Measurements from ENCODE around the gene EBLN1.

EBLN1 gene

DNA sequence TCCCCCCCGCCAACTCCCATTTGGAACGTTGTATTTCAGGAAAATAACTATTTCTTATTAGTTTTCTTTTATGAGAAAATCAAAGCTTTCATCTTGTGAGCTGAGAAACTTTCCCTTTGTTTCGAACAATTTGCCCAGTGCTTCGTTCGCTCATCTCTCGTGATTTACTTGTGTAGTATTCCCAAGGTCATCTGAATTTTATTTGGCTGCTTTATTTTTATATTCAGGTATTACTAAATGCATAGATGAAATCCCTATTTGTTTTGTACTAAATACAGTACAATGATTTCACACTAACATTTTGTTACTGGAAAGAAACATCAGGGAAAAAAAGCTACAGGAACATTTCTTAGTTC lies 12.0 kb upstream of the EBLN1 start:
- TF ChIP-seq, protein P1, sequence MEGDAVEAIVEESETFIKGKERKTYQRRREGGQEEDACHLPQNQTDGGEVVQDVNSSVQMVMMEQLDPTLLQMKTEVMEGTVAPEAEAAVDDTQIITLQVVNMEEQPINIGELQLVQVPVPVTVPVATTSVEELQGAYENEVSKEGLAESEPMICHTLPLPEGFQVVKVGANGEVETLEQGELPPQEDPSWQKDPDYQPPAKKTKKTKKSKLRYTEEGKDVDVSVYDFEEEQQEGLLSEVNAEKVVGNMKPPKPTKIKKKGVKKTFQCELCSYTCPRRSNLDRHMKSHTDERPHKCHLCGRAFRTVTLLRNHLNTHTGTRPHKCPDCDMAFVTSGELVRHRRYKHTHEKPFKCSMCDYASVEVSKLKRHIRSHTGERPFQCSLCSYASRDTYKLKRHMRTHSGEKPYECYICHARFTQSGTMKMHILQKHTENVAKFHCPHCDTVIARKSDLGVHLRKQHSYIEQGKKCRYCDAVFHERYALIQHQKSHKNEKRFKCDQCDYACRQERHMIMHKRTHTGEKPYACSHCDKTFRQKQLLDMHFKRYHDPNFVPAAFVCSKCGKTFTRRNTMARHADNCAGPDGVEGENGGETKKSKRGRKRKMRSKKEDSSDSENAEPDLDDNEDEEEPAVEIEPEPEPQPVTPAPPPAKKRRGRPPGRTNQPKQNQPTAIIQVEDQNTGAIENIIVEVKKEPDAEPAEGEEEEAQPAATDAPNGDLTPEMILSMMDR (IDR thresholded peaks at IDR 0.05; ENCODE audit: control insufficient read depth, extremely low read depth, insufficient read depth) = no peak
- peak overlapping the region; percentile 78 for H3K4me3 ChIP-seq (ENCODE audit: low read depth, low read length)
- DNase-seq (ENCODE audit: low read depth) = no peak

DNA sequence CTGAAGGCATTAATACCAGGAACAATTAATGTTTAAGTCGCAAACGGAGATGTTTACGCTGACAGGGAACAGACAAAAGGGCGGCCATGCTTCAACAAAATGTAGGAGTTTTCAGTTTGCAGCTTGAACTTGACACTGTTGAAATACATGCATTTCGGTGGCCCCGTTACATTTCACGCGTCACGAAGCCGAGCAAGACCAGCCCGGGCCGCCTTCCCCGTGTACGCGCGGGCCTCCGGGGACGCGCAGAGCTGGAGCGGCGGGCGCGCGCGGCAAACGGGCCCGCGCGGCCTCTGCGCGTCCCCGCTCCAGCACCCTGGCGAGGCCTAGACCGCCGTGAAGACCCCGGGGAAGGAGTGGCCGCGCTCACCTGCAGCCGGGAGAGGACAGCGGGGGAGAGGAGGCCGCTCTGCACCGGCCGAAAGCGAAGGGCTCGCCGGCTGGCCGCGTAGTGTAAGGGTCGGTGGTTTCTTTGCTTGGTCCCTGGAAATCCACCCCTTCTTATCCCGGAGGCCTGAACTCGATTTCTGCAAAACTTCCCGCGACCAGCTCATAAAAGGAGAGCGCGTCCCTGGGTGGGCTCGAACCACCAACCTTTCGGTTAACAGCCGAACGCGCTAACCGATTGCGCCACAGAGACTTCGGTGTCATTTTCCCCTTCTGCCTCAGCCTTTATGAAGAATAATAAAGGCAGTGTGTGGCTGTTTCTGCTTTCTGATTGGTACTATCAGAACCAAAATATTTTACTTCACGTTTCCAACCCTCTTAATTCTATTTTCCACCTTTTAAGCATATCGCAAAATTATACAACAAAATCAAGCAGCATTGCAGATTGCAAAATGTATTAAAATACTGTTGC lies 11.4 kb upstream of the EBLN1 start:
- peak; percentile 67 for DNase-seq (ENCODE audit: low read depth)
- TF ChIP-seq, protein P1 (IDR thresholded peaks at IDR 0.05; ENCODE audit: control insufficient read depth, extremely low read depth, insufficient read depth) = no peak

GRCh38 chr10:22228167-22228938 lies 10.5 kb upstream of the EBLN1 start:
- H3K4me3 ChIP-seq (ENCODE audit: low read depth, low read length) = peak overlapping the region; percentile 78
- TF ChIP-seq, protein P1 (IDR thresholded peaks at IDR 0.05; ENCODE audit: control insufficient read depth, extremely low read depth, insufficient read depth) = no peak
- DNase-seq (ENCODE audit: low read depth) = no peak

More for the DNA sequence above, 11.4 kb upstream of the EBLN1 start:
- peak overlapping the region; percentile 78 for H3K4me3 ChIP-seq (ENCODE audit: low read depth, low read length)

DNA sequence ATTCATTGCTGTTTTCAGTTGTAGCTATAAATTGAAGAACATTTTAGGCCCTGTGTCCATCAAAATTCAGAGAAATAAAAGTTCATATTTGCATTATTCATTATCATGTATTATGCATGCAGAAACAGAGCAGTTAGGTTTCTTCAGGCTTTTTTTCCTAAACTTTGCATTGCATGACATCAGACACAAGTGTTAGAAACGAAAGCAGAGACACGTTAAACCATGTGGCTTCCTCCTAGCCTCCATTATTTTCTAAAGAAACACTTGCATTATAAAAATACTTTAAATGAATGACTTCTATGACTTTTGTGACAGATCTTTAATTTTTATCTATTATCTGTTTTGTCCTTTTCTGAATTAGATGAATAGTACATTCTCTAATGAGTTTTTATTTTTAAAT lies 8.8 kb upstream of the EBLN1 start:
- no peak for DNase-seq (ENCODE audit: low read depth)
- TF ChIP-seq, protein P1 (IDR thresholded peaks at IDR 0.05; ENCODE audit: control insufficient read depth, extremely low read depth, insufficient read depth) = no peak
- no peak overlapping the region for H3K4me3 ChIP-seq (ENCODE audit: low read depth, low read length)

DNA sequence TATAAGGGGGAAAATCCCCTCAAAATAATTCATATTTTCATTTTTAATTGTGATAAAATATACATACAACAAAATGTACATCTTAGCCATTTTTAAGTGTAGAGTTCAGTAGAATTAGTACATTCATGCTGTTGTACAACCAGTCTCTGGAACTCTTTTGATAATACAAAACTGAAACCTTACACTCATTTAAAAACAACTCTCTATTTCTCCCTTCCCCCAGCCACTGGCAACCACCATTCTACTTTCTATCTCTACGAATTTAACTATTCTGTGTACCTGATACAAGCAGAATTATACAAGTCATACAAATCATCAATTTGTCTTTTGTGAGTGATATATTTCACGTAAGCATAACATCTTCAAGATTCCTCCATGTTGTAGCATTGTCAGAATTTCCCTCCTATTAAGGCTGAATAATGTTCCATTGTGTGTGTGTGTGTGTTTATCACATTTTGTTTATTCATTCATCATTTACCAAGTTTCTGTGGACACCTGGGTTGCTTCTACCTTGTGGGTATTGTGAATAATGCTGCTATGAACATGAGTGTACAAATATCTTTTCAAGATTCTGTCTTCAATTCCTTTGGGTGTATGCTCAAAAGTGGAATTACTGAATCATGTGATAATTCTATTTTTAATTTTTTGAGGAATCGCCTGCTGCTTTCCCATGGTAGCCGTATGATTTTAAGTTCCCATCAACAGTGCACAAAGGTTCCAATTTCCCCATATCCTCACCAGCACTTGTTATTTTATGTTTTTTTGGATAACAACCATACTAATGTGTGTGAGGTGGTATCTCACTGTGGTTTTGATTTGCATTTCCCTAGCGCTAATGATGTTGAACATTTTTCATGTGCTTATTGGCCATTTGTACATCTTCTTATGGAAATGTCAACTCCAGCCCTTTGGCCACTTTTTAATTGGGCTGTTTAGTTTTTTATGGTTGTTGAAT lies 4.7 kb upstream of the EBLN1 start:
- TF ChIP-seq, protein P1 (IDR thresholded peaks at IDR 0.05; ENCODE audit: control insufficient read depth, extremely low read depth, insufficient read depth) = no peak
- H3K4me3 ChIP-seq (ENCODE audit: low read depth, low read length) = no peak overlapping the region
- no peak for DNase-seq (ENCODE audit: low read depth)

DNA sequence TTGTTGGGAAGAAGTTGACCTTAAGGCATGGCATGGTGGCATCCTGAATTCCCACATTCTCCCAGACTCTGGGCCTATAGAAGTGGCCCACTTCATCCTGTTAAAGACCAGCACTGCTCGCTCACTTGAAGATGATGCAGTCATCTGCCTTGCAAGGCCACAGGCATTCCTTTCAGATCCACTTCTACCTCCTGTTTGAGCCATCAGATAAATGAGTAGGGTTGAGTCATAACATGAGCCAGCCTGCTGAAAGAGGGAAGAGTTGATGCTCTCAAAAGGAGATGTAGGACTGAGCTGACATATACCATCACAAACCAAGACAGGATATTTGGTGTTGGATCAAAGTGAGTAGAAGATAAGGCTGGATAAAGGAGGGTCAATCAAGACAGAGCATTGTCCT lies 1.5 kb upstream of the EBLN1 start:
- H3K4me3 ChIP-seq (ENCODE audit: low read depth, low read length) = no peak overlapping the region
- DNase-seq (ENCODE audit: low read depth) = no peak
- TF ChIP-seq, protein P1 (IDR thresholded peaks at IDR 0.05; ENCODE audit: control insufficient read depth, extremely low read depth, insufficient read depth) = no peak

Measured in LNCaP clone FGC (cell line).